Neural progenitor cell (in vitro differentiated cells): ENCODE data around the gene LBH. TPM values are rescaled to one million over a fixed set of nuclear protein-coding genes. Genes with fewer than 3 reads are reported as not detected.
A peak's percentile ranks its signal among the peaks of the same experiment; 100 is the strongest.

ENCODE experiments used
- DNase-seq: peaks from one replicate; pipeline ENCODE4 v3.0.0-alpha.2; 2016; ENCODE audit warnings: low spot score
- H2AFZ ChIP-seq: fragments of 200-600 bp; sonication (generic); replicated peaks from 2 replicates; pipeline ENCODE4 v1.6.1; 2016; ENCODE audit warnings: antibody characterized with exemption
- H3F3A ChIP-seq: fragments of 200-600 bp; sonication (generic); 2 replicates; pipeline ENCODE4 v1.6.1; 2016; ENCODE audit warnings: antibody characterized with exemption, low read depth
- H3K27ac ChIP-seq: fragments of 200-600 bp; sonication (generic); 2 replicates; pipeline ENCODE4 v1.5.1; 2016; ENCODE audit warnings: mild to moderate bottlenecking
- H3K27me3 ChIP-seq: fragments of 200-600 bp; sonication (generic); 2 replicates; pipeline ENCODE4 v1.6.1; 2016; ENCODE audit warnings: mild to moderate bottlenecking, moderate library complexity
- H3K36me3 ChIP-seq: fragments of 200-600 bp; sonication (generic); 2 replicates; pipeline ENCODE4 v1.5.1; 2016
- H3K4me1 ChIP-seq: fragments of 200-600 bp; sonication (generic); 2 replicates; pipeline ENCODE4 v1.6.1; 2016; ENCODE audit warnings: mixed run types
- H3K4me2 ChIP-seq: fragments of 200-600 bp; sonication (generic); 2 replicates; pipeline ENCODE4 v1.6.1; 2016
- H3K4me3 ChIP-seq: fragments of 200-600 bp; sonication (generic); 2 replicates; pipeline ENCODE4 v1.5.1; 2016
- H3K79me2 ChIP-seq: fragments of 200-600 bp; sonication (generic); 2 replicates; pipeline ENCODE4 v1.6.1; 2016; ENCODE audit warnings: low read depth
- H3K9ac ChIP-seq: fragments of 200-600 bp; sonication (generic); 2 replicates; pipeline ENCODE4 v1.6.1; 2016
- H3K9me3 ChIP-seq: fragments of 200-600 bp; sonication (generic); 2 replicates; pipeline ENCODE4 v1.5.1; 2016; ENCODE audit warnings: low read depth
- H4K20me1 ChIP-seq: fragments of 200-600 bp; sonication (generic); 2 replicates; pipeline ENCODE4 v1.6.1; 2016; ENCODE audit warnings: low read depth
- H3K27ac Mint-ChIP-seq: 3 replicates; pipeline ENCODE4 v1.8.0; 2021; ENCODE audit warnings: mixed read lengths
- H3K27me3 Mint-ChIP-seq: 2 replicates; pipeline ENCODE4 v1.8.0; 2022; ENCODE audit warnings: low read depth, mild to moderate bottlenecking, inconsistent platforms, moderate library complexity, mixed read lengths; ENCODE audit not compliant: insufficient read depth
- H3K36me3 Mint-ChIP-seq: 3 replicates; pipeline ENCODE4 v1.8.0; 2021; ENCODE audit warnings: mixed read lengths
- H3K4me1 Mint-ChIP-seq: 3 replicates; pipeline ENCODE4 v1.8.0; 2021; ENCODE audit warnings: mixed read lengths
- H3K4me3 Mint-ChIP-seq: 3 replicates; pipeline ENCODE4 v1.8.0; 2021; ENCODE audit warnings: mild to moderate bottlenecking, moderate library complexity, mixed read lengths
- H3K9me3 Mint-ChIP-seq: 3 replicates; pipeline ENCODE4 v1.8.0; 2020; ENCODE audit warnings: mixed read lengths
- CTCF ChIP-seq: fragments of 200-600 bp; sonication (generic); IDR thresholded peaks from 2 replicates; pipeline ENCODE4 v1.5.1; 2017; ENCODE audit warnings: antibody characterized with exemption, mild to moderate bottlenecking
- EZH2 ChIP-seq: fragments of 200-600 bp; sonication (generic); IDR thresholded peaks from 2 replicates; pipeline ENCODE4 v1.6.1; 2017; ENCODE audit warnings: antibody characterized with exemption, mild to moderate bottlenecking, moderate library complexity
- EZH2phosphoT487 ChIP-seq: fragments of 200-600 bp; sonication (generic); IDR thresholded peaks from 2 replicates; pipeline ENCODE4 v1.6.1; 2017; ENCODE audit warnings: antibody characterized with exemption
- total RNA-seq: library from RNA; depleted of rRNA; stranded (reverse); fragments of >200 nt; gene quantifications from 2 replicates; pipeline ENCODE4 v1.2.3, GENCODE V29; 2015; ENCODE audit warnings: low replicate concordance

LBH gene
- total RNA-seq, 1 donor from 2014 or later: 4.2 TPM

- no peaks in the 10 kb centered on the region for H3K36me3 ChIP-seq
- H3K27ac Mint-ChIP-seq: no peak overlapping the region
- no peaks in the 10 kb centered on the region for H3K9me3 Mint-ChIP-seq
- peaks cover 22% of the 10 kb centered on the region for H3K4me1 ChIP-seq
- no peak overlapping the region for H3K27ac ChIP-seq
- no peak for TF ChIP-seq EZH2
- no peak for TF ChIP-seq CTCF
- no peak for TF ChIP-seq EZH2phosphoT487
- H3F3A ChIP-seq: no peaks in the 10 kb centered on the region
- DNase-seq: no peak
- no peak overlapping the region for H3K4me3 Mint-ChIP-seq
- peaks cover 13% of the 10 kb centered on the region for H3K36me3 Mint-ChIP-seq
- H3K4me2 ChIP-seq: no peak overlapping the region
- no peaks in the 10 kb centered on the region for H3K27me3 ChIP-seq
- no peaks in the 10 kb centered on the region for H4K20me1 ChIP-seq
- H3K9me3 ChIP-seq: no peaks in the 10 kb centered on the region
- H3K9ac ChIP-seq: no peak overlapping the region
- no peak overlapping the region for H2AFZ ChIP-seq
- H3K79me2 ChIP-seq: no peaks in the 10 kb centered on the region
- H3K4me3 ChIP-seq: no peak overlapping the region
- H3K27me3 Mint-ChIP-seq: peaks cover 4% of the 10 kb centered on the region
- peaks cover 13% of the 10 kb centered on the region for H3K4me1 Mint-ChIP-seq
Observed at GRCh38 chr2:30254685-30255001, 23.3 kb downstream of the LBH start.

DNA sequence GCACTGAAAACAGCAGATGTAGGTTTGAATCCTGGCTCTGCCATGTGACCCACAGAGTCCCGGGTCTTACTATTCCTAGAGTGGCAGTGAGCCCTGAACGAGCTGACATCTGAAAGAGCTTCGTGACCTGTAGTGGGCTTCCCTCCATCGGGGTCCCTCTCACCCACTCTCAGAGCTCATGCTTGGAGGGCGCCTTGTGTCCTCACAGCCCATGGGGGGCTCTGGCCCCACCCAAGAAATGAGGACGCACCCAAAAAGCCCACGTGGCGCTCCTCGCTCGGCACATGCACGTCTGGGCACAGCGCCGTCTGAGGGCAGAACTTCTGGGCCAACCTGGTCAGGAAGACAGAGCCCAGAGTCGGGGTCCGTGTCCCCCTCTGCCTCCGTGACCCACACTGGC, 23.7 kb downstream of the LBH start:
- Histone ChIP-seq H3K36me3 (no peaks in the 10 kb centered on the region), H3K4me3 (no peak overlapping the region), H3K9me3 (no peaks in the 10 kb centered on the region), H3K27ac (no peak overlapping the region), H3K9ac (no peak overlapping the region), H4K20me1 (no peaks in the 10 kb centered on the region), H2AFZ (no peak overlapping the region), H3K4me2 (no peak overlapping the region), H3K79me2 (no peaks in the 10 kb centered on the region), H3F3A (no peaks in the 10 kb centered on the region), H3K27me3 (no peaks in the 10 kb centered on the region), H3K4me1 (peaks cover 18% of the 10 kb centered on the region)
- TF ChIP-seq EZH2: no peak
- no peak for TF ChIP-seq EZH2phosphoT487
- TF ChIP-seq CTCF: no peak
- Mint-ChIP-seq H3K36me3 (peaks cover 15% of the 10 kb centered on the region), H3K9me3 (no peaks in the 10 kb centered on the region), H3K4me1 (peaks cover 13% of the 10 kb centered on the region), H3K27ac (no peak overlapping the region), H3K4me3 (no peak overlapping the region), H3K27me3 (peaks cover 4% of the 10 kb centered on the region)
- no peak for DNase-seq

DNA sequence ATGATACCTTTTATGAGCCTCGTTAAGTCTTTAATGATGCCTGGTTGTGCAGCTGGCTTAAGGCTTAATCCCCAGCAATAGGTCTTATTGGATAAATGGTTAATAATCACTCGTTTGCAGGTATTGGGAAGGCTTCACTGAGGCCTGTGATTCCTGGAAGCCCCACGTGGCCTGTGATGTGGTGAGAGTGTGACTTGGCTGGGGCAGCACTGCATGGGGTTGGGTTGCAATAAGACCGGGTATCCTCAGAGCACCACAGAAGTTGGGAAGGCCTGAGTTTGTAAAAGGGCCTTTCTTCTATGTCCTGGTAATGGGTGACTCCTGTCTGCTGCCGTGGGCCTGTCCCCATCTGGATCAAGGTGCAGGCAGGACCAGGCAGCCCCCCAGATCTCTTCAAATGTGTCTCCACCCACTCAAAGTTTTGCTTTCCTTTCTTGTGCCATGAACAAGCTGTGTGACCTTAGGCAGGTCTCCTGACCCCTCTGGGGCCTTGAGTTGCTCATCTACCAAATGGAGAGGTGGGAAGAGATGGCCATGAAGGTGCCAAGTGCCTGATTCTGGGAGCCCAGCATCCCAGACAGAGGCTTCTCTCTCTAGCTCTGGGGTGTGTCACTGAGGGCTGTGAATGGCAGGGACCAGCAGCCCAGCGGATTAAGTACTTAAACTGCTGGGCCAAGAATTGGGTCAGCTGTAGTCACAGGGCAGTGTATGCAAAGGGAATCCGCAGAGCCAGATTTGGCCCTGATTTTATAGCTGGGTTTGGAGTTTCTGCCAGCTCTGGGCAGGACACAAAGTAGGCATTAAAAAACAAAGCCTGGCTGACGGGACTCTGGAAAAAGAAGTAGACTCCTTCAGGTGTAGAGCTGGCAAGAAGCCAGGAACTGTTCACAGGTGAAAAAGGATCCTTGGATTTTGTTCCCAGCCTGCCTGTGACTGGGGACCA, 24.4 kb downstream of the LBH start:
- H3K9me3 ChIP-seq: no peaks in the 10 kb centered on the region
- H3K4me2 ChIP-seq: no peak overlapping the region
- Mint-ChIP-seq H3K27ac (no peak overlapping the region), H3K36me3 (peaks cover 16% of the 10 kb centered on the region), H3K4me3 (no peak overlapping the region), H3K4me1 (peaks cover 13% of the 10 kb centered on the region), H3K9me3 (peaks cover 4% of the 10 kb centered on the region), H3K27me3 (peaks cover 4% of the 10 kb centered on the region)
- no peak overlapping the region for H2AFZ ChIP-seq
- no peak overlapping the region for H3K9ac ChIP-seq
- no peaks in the 10 kb centered on the region for H3K36me3 ChIP-seq
- H3K4me3 ChIP-seq: no peak overlapping the region
- H3F3A ChIP-seq: no peaks in the 10 kb centered on the region
- no peak for TF ChIP-seq EZH2phosphoT487
- TF ChIP-seq CTCF: no peak
- no peak for TF ChIP-seq EZH2
- no peaks in the 10 kb centered on the region for H3K27me3 ChIP-seq
- H4K20me1 ChIP-seq: no peaks in the 10 kb centered on the region
- peaks cover 12% of the 10 kb centered on the region for H3K4me1 ChIP-seq
- no peak overlapping the region for H3K27ac ChIP-seq
- peak; percentile 43 for DNase-seq
- no peaks in the 10 kb centered on the region for H3K79me2 ChIP-seq
